Testis (tissue), 2 donors: Measurements from ENCODE around the gene GTPBP1.

Experiments
- CTCF ChIP-seq, 3 experiments: fragments of 450-650 bp in 2 of 3; fragments of 200-600 bp in 1 of 3; sonication (generic) in 1 of 3; IDR thresholded peaks; one replicate each; pipeline ENCODE4 v1.5.1; 2016 to 2019; ENCODE audit warnings: antibody characterized with exemption in 3 of 3, mild to moderate bottlenecking in 2 of 3, moderate library complexity in 1 of 3
- POLR2A ChIP-seq: fragments of 450-650 bp; IDR thresholded peaks from one replicate; pipeline ENCODE4 v1.6.1; 2017; ENCODE audit warnings: antibody characterized with exemption, mild to moderate bottlenecking, moderate library complexity

GRCh38 chr22:38709306-38709705 lies 3.6 kb downstream of the GTPBP1 start:
- TF ChIP-seq CTCF (IDR thresholded peaks at IDR 0.05) (no peak), POLR2A (no peak)
